PFSK-1 (cell line): ENCODE data around the gene BCL2.

ENCODE experiments used
- FOXP2 ChIP-seq: optimal IDR thresholded peaks from 2 replicates; pipeline ENCODE3; 2011; ENCODE audit warnings: borderline replicate concordance, control low read depth, inconsistent platforms; ENCODE audit not compliant: insufficient read depth; ENCODE audit errors: extremely low read length, extremely low read depth
- POLR2AphosphoS5 ChIP-seq: IDR thresholded peaks from 2 replicates; pipeline ENCODE4 v1.6.1; 2012; ENCODE audit warnings: low read depth, mild to moderate bottlenecking, control low read depth, low read length, moderate library complexity
- REST ChIP-seq, 2 experiments: IDR thresholded peaks; 2 replicates each; pipeline versions ENCODE4 v1.6.1 to v1.8.0; 2011 to 2012; ENCODE audit warnings: low read depth in 2 of 2, low read length in 2 of 2, control low read depth in 1 of 2, inconsistent platforms in 1 of 2, mild to moderate bottlenecking in 1 of 2, moderate library complexity in 1 of 2; ENCODE audit not compliant: insufficient read depth in 1 of 2
- SIN3A ChIP-seq: IDR thresholded peaks from 2 replicates; pipeline ENCODE4 v1.6.1; 2012; ENCODE audit warnings: mild to moderate bottlenecking, low read length, moderate library complexity, borderline replicate concordance; ENCODE audit not compliant: insufficient read depth
- TAF1 ChIP-seq: IDR thresholded peaks from 2 replicates; pipeline ENCODE4 v1.6.1; 2012; ENCODE audit warnings: low read length, control low read depth, borderline replicate concordance; ENCODE audit not compliant: insufficient read depth

Gene BCL2

GRCh38 chr18:63183378-63183777 is 136.2 kb downstream of the BCL2 start:
- TF ChIP-seq SIN3A: no peak
- no peak for TF ChIP-seq FOXP2
- no peak for TF ChIP-seq TAF1
- no peak for TF ChIP-seq REST (IDR thresholded peaks at IDR 0.05; ENCODE audit: insufficient read depth in 1 of 2, low read depth in 2 of 2, low read length in 2 of 2)
- TF ChIP-seq POLR2AphosphoS5: no peak

DNA sequence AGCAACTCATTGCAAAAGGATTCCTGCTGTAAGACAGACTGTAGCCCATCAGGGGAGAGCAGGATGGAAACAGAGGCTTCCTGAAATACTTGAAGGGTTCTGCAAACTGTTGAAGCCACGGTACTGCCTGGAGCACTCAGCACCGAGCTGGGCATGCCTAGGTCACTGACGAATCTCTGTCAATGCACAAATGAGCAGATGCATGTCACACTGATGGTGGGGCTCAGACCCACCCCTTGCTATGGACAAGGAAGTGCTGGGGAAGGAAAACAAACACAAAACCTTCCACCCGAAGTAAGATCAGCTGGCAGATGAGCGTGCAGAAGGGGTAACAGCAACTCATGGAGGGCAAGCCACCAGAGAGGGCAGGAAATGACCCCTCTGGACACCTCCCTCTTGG is 136.7 kb downstream of the BCL2 start:
- no peak for TF ChIP-seq POLR2AphosphoS5
- TF ChIP-seq REST (IDR thresholded peaks at IDR 0.05; ENCODE audit: insufficient read depth in 1 of 2, low read depth in 2 of 2, low read length in 2 of 2): no peak
- no peak for TF ChIP-seq TAF1

DNA sequence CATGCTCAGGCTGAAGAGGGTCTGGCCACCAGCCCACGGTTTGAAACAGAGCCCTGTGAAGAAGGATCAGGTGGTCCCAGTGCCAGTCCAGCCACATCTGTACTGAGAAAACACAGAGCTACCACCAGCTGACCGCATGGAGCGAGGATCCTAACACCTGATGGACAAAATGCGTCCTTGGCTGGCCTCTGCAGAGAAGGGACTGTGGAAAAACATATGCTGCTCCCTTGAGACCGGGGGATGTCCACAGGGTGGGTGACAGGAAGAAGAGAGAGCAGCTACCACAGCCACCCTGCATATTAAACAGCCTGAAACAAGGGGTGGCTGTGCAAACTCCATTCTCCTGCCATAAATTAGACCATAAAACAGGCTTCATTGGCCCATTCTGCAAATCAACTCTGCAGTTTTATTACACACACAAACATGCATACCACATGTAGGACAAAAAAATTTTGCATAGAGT is 137.2 kb downstream of the BCL2 start:
- TF ChIP-seq SIN3A: no peak
- no peak for TF ChIP-seq POLR2AphosphoS5
- TF ChIP-seq REST (IDR thresholded peaks at IDR 0.05; ENCODE audit: insufficient read depth in 1 of 2, low read depth in 2 of 2, low read length in 2 of 2): no peak
- no peak for TF ChIP-seq FOXP2
- no peak for TF ChIP-seq TAF1

DNA sequence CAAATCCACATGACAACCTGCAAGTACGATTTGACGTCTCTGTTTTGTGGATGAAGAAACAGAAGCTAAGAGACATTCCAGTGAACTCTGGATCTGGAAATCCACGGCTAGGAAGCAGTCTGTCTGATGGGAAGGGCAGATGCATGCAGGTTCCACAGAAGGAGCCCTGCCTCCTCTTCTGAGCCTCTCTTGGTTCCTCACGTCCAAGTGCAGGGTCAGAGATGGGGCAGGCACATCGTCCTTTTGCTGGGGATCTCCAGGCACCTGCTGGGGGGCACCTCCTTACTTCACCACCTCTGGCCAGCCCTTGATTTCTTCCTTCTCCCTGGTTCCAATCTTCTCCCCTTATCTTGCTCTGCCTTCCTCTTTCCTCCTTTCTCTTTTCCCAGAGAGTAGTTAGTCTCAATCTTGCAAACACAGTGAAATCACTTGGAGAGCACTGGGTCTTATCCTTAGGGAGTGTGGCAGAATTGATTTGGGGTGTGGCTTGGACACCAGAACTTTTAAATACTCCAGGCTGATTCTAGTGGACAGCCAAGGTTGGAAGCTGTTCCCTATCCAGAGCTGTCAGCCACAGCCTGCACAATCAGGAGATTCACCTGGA is 137.8 kb downstream of the BCL2 start:
- TF ChIP-seq TAF1: no peak
- no peak for TF ChIP-seq SIN3A
- TF ChIP-seq FOXP2: no peak
- no peak for TF ChIP-seq POLR2AphosphoS5

- TF ChIP-seq REST (IDR thresholded peaks at IDR 0.05; ENCODE audit: insufficient read depth in 1 of 2, low read depth in 2 of 2, low read length in 2 of 2): no peak
- TF ChIP-seq TAF1: no peak
- no peak for TF ChIP-seq POLR2AphosphoS5
Measured at GRCh38 chr18:63180971-63181376, 138.6 kb downstream of the BCL2 start.
